Measurements from ENCODE around the gene CTNNA3. TPM values are rescaled to one million over a fixed set of nuclear protein-coding genes. Genes with fewer than 3 reads are reported as not detected.

Gene CTNNA3
- total RNA-seq, 1 donor from 2014 or later = not detected

DNA sequence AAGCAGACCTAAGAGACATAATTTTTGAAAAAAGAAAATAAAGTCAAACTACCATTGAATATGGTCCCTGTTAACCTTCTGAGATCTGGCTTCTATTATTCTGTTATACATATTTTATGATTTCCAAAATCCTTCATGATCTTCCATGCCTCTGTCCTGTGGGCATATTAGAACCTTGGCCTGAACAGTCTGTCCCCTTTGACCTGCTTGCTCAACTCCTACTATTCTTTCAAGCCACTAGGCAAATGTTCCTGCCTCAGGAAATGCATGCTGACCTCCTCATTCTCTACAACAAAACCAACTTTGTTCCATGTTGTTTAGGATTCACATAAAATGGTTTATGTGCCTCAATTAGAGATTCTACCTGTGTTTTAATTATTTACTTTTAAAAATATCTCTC lies 1315.0 kb downstream of the CTNNA3 start:
- CTCF ChIA-PET = no interaction called here
- POLR2A ChIA-PET = no interaction called here
- Mint-ChIP-seq H3K27me3 (no peaks in the 10 kb centered on the region), H3K4me1 (no peaks in the 10 kb centered on the region), H3K4me3 (no peak overlapping the region), H3K9me3 (no peaks in the 10 kb centered on the region), H3K27ac (no peak overlapping the region), H3K36me3 (ENCODE audit: low read depth) (no peaks in the 10 kb centered on the region)
- TF ChIP-seq, protein P1, sequence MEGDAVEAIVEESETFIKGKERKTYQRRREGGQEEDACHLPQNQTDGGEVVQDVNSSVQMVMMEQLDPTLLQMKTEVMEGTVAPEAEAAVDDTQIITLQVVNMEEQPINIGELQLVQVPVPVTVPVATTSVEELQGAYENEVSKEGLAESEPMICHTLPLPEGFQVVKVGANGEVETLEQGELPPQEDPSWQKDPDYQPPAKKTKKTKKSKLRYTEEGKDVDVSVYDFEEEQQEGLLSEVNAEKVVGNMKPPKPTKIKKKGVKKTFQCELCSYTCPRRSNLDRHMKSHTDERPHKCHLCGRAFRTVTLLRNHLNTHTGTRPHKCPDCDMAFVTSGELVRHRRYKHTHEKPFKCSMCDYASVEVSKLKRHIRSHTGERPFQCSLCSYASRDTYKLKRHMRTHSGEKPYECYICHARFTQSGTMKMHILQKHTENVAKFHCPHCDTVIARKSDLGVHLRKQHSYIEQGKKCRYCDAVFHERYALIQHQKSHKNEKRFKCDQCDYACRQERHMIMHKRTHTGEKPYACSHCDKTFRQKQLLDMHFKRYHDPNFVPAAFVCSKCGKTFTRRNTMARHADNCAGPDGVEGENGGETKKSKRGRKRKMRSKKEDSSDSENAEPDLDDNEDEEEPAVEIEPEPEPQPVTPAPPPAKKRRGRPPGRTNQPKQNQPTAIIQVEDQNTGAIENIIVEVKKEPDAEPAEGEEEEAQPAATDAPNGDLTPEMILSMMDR (IDR thresholded peaks at IDR 0.05) = no peak
- DNase-seq = no peak
- intact Hi-C loops (cut with micrococcal nuclease) = no loop called here
- no peak for ATAC-seq (ENCODE audit: low read depth)

DNA sequence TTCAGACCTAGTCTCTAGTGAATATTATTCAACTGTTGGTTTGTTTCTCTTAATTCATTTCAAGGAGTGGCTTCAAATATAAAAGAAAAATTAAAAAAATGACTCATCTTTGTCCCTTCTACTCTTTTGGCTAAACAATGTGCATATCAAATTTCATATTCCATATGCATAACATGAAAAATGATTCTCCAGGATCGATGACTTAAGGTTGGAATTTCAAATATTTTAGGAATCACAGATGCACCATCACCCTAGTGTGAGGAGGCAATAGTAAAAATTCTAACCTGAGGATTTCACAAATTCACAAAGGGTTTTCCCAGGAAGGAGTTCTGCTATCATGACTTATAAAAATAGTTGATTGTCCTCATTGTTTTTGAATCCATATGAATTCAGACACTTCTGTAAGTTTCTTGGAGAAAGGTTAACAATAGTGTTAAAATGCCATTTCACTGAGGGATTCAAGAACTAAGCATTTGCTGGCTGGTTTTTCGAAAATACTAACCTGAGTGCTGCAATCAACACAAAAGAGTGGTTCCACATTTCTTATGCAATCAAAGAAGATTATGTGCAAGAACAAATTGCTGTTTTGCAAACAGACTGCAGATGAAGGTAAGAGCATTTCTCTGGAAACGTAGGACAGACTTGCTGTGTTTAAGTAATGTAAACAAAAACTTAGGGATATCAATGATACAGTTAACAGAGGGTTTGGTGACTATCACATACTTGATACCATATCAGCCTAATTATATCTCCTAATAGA lies 1317.7 kb downstream of the CTNNA3 start:
- no peak overlapping the region for H3K4me3 Mint-ChIP-seq
- intact Hi-C loops (cut with micrococcal nuclease) = no loop called here
- H3K9me3 Mint-ChIP-seq = no peaks in the 10 kb centered on the region
- H3K27ac Mint-ChIP-seq = no peak overlapping the region
- TF ChIP-seq, protein P1 (IDR thresholded peaks at IDR 0.05) = no peak
- ATAC-seq (ENCODE audit: low read depth) = no peak
- no peaks in the 10 kb centered on the region for H3K36me3 Mint-ChIP-seq (ENCODE audit: low read depth)
- CTCF ChIA-PET = no interaction called here
- no peaks in the 10 kb centered on the region for H3K27me3 Mint-ChIP-seq
- no peaks in the 10 kb centered on the region for H3K4me1 Mint-ChIP-seq
- no peak for DNase-seq
- POLR2A ChIA-PET = no interaction called here

DNA sequence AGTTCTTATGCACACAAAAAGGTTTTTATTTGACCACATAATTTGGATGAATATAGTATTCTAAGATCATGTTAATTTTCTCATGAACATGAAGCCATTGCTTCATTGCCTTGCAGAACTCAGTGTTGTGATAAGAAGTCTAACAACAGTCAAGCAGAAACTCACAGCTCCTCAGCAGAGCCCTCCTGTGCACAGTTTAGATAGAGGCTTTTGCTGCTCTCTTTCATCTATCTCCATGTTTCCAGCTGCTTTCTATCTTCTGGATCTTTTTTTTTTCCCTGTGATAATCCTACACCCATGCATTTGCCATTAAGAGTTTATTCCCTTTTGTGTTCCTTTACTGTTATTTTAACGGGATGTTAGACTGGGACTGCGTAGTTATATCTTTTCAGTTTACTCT lies 1327.8 kb downstream of the CTNNA3 start:
- peaks cover 8% of the 10 kb centered on the region for H3K9me3 Mint-ChIP-seq
- H3K27me3 Mint-ChIP-seq = no peaks in the 10 kb centered on the region
- H3K4me1 Mint-ChIP-seq = no peaks in the 10 kb centered on the region
- H3K36me3 Mint-ChIP-seq (ENCODE audit: low read depth) = no peaks in the 10 kb centered on the region
- ATAC-seq (ENCODE audit: low read depth) (no peak), DNase-seq (no peak)
- H3K4me3 Mint-ChIP-seq = no peak overlapping the region
- POLR2A ChIA-PET = no interaction called here
- no peak overlapping the region for H3K27ac Mint-ChIP-seq
- TF ChIP-seq, protein P1 (IDR thresholded peaks at IDR 0.05) = no peak
- intact Hi-C loops (cut with micrococcal nuclease) = no loop called here
- CTCF ChIA-PET = no interaction called here

DNA sequence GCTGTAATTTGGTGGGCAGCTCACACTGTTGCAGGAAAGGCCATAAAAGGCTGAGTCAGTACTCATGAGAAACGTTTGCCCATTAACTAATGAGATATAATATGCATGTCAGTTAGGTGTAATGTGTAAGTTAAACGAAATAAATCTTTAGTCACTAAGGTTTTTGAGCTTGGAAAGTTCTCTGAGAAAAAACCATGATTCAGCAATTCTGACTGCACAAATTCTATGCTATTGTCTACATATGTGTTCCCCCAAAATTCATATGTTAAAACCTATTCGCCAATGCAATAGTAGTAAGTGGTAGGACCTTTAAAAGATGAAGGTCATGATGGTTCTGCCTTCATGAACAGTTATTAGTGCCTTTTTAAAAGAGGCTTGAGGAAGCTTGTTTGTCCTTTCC lies 1329.8 kb downstream of the CTNNA3 start:
- H3K36me3 Mint-ChIP-seq (ENCODE audit: low read depth) = no peaks in the 10 kb centered on the region
- intact Hi-C loops (cut with micrococcal nuclease) = no loop called here
- ATAC-seq (ENCODE audit: low read depth) (no peak), DNase-seq (no peak)
- ChIA-PET CTCF (no interaction called here), POLR2A (no interaction called here)
- no peaks in the 10 kb centered on the region for H3K4me1 Mint-ChIP-seq
- H3K9me3 Mint-ChIP-seq = peaks cover 8% of the 10 kb centered on the region
- TF ChIP-seq, protein P1 (IDR thresholded peaks at IDR 0.05) = no peak
- no peaks in the 10 kb centered on the region for H3K27me3 Mint-ChIP-seq
- no peak overlapping the region for H3K27ac Mint-ChIP-seq
- no peak overlapping the region for H3K4me3 Mint-ChIP-seq

DNA sequence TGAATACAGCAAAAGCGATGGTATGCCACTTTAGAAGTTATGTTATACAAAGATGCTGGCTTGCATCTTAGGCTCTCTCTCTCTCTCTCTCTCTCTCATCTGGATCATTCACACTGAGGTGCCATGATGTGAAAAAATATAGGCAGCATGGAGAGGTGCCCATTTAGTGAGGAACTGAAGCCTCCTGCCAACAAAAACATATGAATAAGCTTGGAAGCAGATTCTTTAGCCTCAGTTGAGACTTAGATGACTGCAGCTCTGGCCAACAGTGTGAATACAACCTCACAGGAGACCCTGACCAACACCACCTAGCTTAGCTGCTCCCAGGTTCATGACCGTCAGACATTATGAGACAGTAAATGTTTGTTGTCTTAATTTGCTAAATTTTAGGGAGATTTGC lies 1330.3 kb downstream of the CTNNA3 start:
- H3K27me3 Mint-ChIP-seq = no peaks in the 10 kb centered on the region
- intact Hi-C loops (cut with micrococcal nuclease) = no loop called here
- TF ChIP-seq, protein P1 (IDR thresholded peaks at IDR 0.05) = no peak
- peaks cover 8% of the 10 kb centered on the region for H3K9me3 Mint-ChIP-seq
- ATAC-seq (ENCODE audit: low read depth) (no peak), DNase-seq (no peak)
- POLR2A ChIA-PET = no interaction called here
- H3K4me3 Mint-ChIP-seq = no peak overlapping the region
- no peaks in the 10 kb centered on the region for H3K4me1 Mint-ChIP-seq
- H3K27ac Mint-ChIP-seq = no peak overlapping the region
- no peaks in the 10 kb centered on the region for H3K36me3 Mint-ChIP-seq (ENCODE audit: low read depth)
- CTCF ChIA-PET = no interaction called here

Data from activated B cell treated with CpG ODN at 0.5 μM for 24 hours (primary cell).